Adrenal gland (tissue), 5 donors: Measurements from ENCODE around the gene PGM2.

Source experiments
- CTCF ChIP-seq, 6 experiments: fragments of 450-650 bp in 4 of 6; fragments of 200-600 bp in 2 of 6; sonication (generic) in 1 of 6; IDR thresholded peaks; 1 replicate in 5 of 6; 2 replicates in 1 of 6; pipeline versions ENCODE4 v1.5.1 to v1.8.0; 2016 to 2021; ENCODE audit warnings: antibody characterized with exemption in 6 of 6, mild to moderate bottlenecking in 2 of 6, moderate library complexity in 1 of 6
- POLR2A ChIP-seq, 2 donors: fragments of 450-650 bp; IDR thresholded peaks; one replicate each; pipeline ENCODE4 v1.6.1; 2017; ENCODE audit warnings: antibody characterized with exemption in 2 of 2, mild to moderate bottlenecking in 2 of 2, moderate library complexity in 1 of 2
- donor health status: DM: no; HTN: no; CAD: no.

- TF ChIP-seq POLR2A (IDR thresholded peaks at IDR 0.05) (no peak), CTCF (IDR thresholded peaks at IDR 0.05) (no peak)
Measured at GRCh38 chr4:37798616-37799015, 27.9 kb upstream of the PGM2 start.
